ENCODE results near the gene TTC4. TPM values are rescaled to one million over a fixed set of nuclear protein-coding genes. Genes with fewer than 3 reads are reported as not detected.

The TTC4 gene
- total RNA-seq, 1 donor from 2014 or later, result 20.6 TPM

DNA sequence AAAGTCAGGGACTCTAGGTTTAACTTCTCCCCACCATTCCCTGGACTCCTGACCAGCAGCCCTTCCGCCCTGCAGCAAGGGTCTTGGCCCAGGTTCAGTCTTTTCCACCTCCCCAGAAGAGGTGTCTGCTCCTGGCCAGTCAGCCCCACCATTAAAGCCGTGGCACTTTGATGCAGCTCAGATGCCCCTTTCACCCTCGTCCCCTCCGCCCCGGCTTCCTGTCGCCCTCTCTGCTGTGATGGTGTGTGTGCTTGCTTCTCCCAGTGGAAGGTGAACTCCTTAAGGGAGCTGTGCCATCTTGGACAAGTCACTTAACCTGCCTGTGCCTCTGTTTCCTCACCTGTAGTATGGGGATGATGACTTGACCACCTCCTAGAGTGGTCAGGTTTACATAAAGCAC, 17.8 kb upstream of the TTC4 start:
- H3K4me3 ChIP-seq, result no peak overlapping the region
- H3K9me3 ChIP-seq, result no peaks in the 10 kb centered on the region
- no peaks in the 10 kb centered on the region for H3K4me1 ChIP-seq
- intact Hi-C loops (cut with DNase I), result no loop called here
- DNase-seq (ENCODE audit: low spot score in 2 of 2), result no peak
- TF ChIP-seq CTCF (IDR thresholded peaks at IDR 0.05), result no peak
- H3K36me3 ChIP-seq, result peaks cover 3 to 15% of the 10 kb centered on the region in 2 donors
- H3K27me3 ChIP-seq, result no peaks in the 10 kb centered on the region
- H3K27ac ChIP-seq, result no peak overlapping the region

GRCh38 chr1:54698346-54698745, 17.3 kb upstream of the TTC4 start:
- H3K36me3 ChIP-seq, result peaks cover 3 to 17% of the 10 kb centered on the region in 2 donors
- no peaks in the 10 kb centered on the region for H3K4me1 ChIP-seq
- H3K9me3 ChIP-seq, result no peaks in the 10 kb centered on the region
- intact Hi-C loops (cut with DNase I), result no loop called here
- DNase-seq (ENCODE audit: low spot score in 2 of 2), result peak in 1 of 2 donors; percentile 1
- no peak overlapping the region for H3K27ac ChIP-seq
- H3K27me3 ChIP-seq, result no peaks in the 10 kb centered on the region
- no peak for TF ChIP-seq CTCF (IDR thresholded peaks at IDR 0.05)
- no peak overlapping the region for H3K4me3 ChIP-seq

DNA sequence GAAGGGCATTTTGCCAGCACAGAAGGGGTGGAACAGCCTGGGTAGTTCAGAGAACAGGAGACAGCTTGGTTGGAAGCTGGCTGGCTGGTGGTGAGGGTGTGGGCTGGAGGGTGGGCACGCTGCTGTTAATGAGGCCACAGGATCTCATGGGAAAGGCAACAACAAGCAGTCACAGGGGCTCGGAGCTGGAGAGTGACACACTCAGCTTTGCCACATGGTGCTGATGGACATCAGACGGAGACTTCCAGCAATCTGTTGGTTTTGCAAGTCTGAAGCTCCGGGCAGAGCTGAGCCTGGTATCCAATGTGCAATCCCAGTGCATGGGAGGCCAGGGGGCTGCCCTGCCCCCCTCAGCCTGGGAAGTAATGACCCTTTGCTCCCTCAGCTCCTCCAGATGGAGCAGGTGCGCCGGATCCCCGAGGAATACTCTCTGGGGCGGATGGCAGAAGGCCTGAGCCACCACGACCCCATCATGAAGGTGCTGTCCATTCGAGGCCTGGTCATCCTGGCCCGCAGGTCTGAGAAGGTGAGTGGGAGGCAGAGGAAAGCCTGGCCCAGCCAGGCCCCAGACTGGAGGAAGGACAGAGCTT, 15.6 kb upstream of the TTC4 start:
- intact Hi-C loops (cut with DNase I), result no loop called here
- Histone ChIP-seq H3K36me3 (peaks cover under 1 to 17% of the 10 kb centered on the region in 2 donors), H3K27ac (no peak overlapping the region), H3K4me3 (no peak overlapping the region), H3K9me3 (no peaks in the 10 kb centered on the region), H3K27me3 (no peaks in the 10 kb centered on the region), H3K4me1 (no peaks in the 10 kb centered on the region)
- peak in 1 of 2 donors; percentile 41 for DNase-seq (ENCODE audit: low spot score in 2 of 2)
- TF ChIP-seq CTCF (IDR thresholded peaks at IDR 0.05), result no peak

- TF ChIP-seq CTCF (IDR thresholded peaks at IDR 0.05), result no peak
- Histone ChIP-seq H3K27ac (no peak overlapping the region), H3K4me1 (no peaks in the 10 kb centered on the region), H3K9me3 (no peaks in the 10 kb centered on the region), H3K36me3 (peaks cover 0 to 23% of the 10 kb centered on the region in 2 donors), H3K27me3 (no peaks in the 10 kb centered on the region), H3K4me3 (no peak overlapping the region)
- intact Hi-C loops (cut with DNase I), result no loop called here
- peak in 1 of 2 donors; percentile 34 for DNase-seq (ENCODE audit: low spot score in 2 of 2)
These were observed 14.6 kb upstream of the TTC4 start for GRCh38 chr1:54701066-54701465.

GRCh38 chr1:54701996-54702395, 13.7 kb upstream of the TTC4 start:
- H3K4me1 ChIP-seq, result no peaks in the 10 kb centered on the region
- TF ChIP-seq CTCF (IDR thresholded peaks at IDR 0.05), result no peak

DNA sequence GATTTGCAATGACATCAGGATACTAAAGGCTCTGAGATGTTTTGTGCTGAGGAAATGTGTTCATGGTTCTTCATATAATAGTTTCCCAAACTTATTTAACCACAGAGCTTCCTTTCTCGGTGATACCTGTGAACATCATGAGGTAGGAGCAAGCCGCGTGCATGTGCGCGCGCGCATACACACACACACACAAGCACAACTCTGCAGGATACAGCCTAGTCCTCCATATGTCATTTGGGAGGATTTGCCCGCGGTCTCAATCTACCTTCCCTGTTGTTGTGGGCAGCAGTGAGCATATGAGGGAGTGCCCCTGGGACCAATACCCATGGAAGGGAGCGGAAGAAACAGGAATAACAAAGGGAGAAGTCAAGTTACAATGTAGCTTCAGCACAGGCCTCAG, 12.2 kb upstream of the TTC4 start:
- Histone ChIP-seq H3K36me3 (peaks cover 0 to 23% of the 10 kb centered on the region in 2 donors), H3K27ac (no peak overlapping the region), H3K9me3 (no peaks in the 10 kb centered on the region), H3K4me1 (no peaks in the 10 kb centered on the region), H3K27me3 (no peaks in the 10 kb centered on the region), H3K4me3 (no peak overlapping the region)
- intact Hi-C loops (cut with DNase I), result no loop called here
- TF ChIP-seq CTCF (IDR thresholded peaks at IDR 0.05), result no peak
- DNase-seq (ENCODE audit: low spot score in 2 of 2), result peak in 1 of 2 donors; percentile 48

More at GRCh38 chr1:54701996-54702395, 13.7 kb upstream of the TTC4 start:
- H3K27me3 ChIP-seq, result no peaks in the 10 kb centered on the region
- intact Hi-C loops (cut with DNase I), result no loop called here
- no peak for DNase-seq (ENCODE audit: low spot score in 2 of 2)
- H3K9me3 ChIP-seq, result no peaks in the 10 kb centered on the region
- H3K27ac ChIP-seq, result no peak overlapping the region
- no peak overlapping the region for H3K4me3 ChIP-seq
- H3K36me3 ChIP-seq, result peaks cover 0 to 29% of the 10 kb centered on the region in 2 donors

All from ascending aorta (tissue), 2 donors.